Fibroblast of lung (primary cell): ENCODE measurements around the gene MAPKAPK2. TPM values are rescaled to one million over a fixed set of nuclear protein-coding genes. Genes with fewer than 3 reads are reported as not detected.

Source experiments
- DNase-seq, 2 donors: peaks; one replicate each; pipeline versions ENCODE4 v3.0.0 to v3.0.0-alpha.2; 2010; ENCODE audit warnings: low read depth in 2 of 2
- H2AFZ ChIP-seq: 2 replicates; pipeline ENCODE4 v1.5.1; 2012; ENCODE audit warnings: low read length, control low read depth, inconsistent platforms
- H3K27ac ChIP-seq: 2 replicates; pipeline ENCODE4 v1.5.1; 2011; ENCODE audit warnings: low read length, control low read depth; ENCODE audit not compliant: insufficient read depth
- H3K27me3 ChIP-seq: 2 replicates; pipeline ENCODE4 v1.5.1; 2011; ENCODE audit warnings: mild to moderate bottlenecking, low read length; ENCODE audit not compliant: control insufficient read depth, insufficient read depth
- H3K36me3 ChIP-seq: 2 replicates; pipeline ENCODE4 v1.5.1; 2011; ENCODE audit warnings: low read length; ENCODE audit not compliant: control insufficient read depth, insufficient read depth
- H3K4me1 ChIP-seq: 2 replicates; pipeline ENCODE4 v1.5.1; 2011; ENCODE audit warnings: low read length; ENCODE audit not compliant: control insufficient read depth, insufficient read depth; ENCODE audit errors: extremely low read depth
- H3K4me2 ChIP-seq: 2 replicates; pipeline ENCODE4 v1.5.1; 2011; ENCODE audit warnings: low read length, control low read depth; ENCODE audit not compliant: insufficient read depth; ENCODE audit errors: extremely low read depth
- H3K4me3 ChIP-seq, 4 experiments: fragments of 200-600 bp in 1 of 4; sonication (generic) in 1 of 4; replicated peaks in 1 of 4; 2 replicates each; pipeline ENCODE4 v1.5.1; 2011 to 2016; ENCODE audit warnings: low read length in 4 of 4, low read depth in 3 of 4, mild to moderate bottlenecking in 3 of 4, control low read depth in 2 of 4, inconsistent platforms in 1 of 4, mixed read lengths in 1 of 4; ENCODE audit not compliant: insufficient read depth in 1 of 4; ENCODE audit errors: control extremely low read depth in 1 of 4
- H3K79me2 ChIP-seq: 2 replicates; pipeline ENCODE4 v1.5.1; 2012; ENCODE audit warnings: mild to moderate bottlenecking, low read length, inconsistent platforms; ENCODE audit not compliant: control insufficient read depth, insufficient read depth
- H3K9ac ChIP-seq: 2 replicates; pipeline ENCODE4 v1.5.1; 2011; ENCODE audit warnings: mild to moderate bottlenecking, low read length, control low read depth; ENCODE audit not compliant: insufficient read depth
- H3K9me3 ChIP-seq: 2 replicates; pipeline ENCODE4 v1.5.1; 2012; ENCODE audit warnings: low read depth, low read length; ENCODE audit not compliant: control insufficient read depth, insufficient read depth
- H4K20me1 ChIP-seq: 2 replicates; pipeline ENCODE4 v1.5.1; 2011; ENCODE audit warnings: low read length; ENCODE audit not compliant: control insufficient read depth, insufficient read depth; ENCODE audit errors: extremely low read depth
- CTCF ChIP-seq, 2 donors: IDR thresholded peaks in 1 of 2; conservative IDR thresholded peaks in 1 of 2; 1 replicate in 1 of 2; 2 replicates in 1 of 2; pipeline ENCODE4 v1.5.1; 2011 to 2012; ENCODE audit warnings: low read length in 2 of 2, control low read depth in 1 of 2, inconsistent platforms in 1 of 2, low read depth in 1 of 2, mild to moderate bottlenecking in 1 of 2
- EZH2 ChIP-seq: IDR thresholded peaks from 2 replicates; pipeline ENCODE4 v1.5.1; 2012; ENCODE audit warnings: low read length, control low read depth, mild to moderate bottlenecking; ENCODE audit errors: missing control alignments
- polyA plus RNA-seq, 2 donors: library from polyadenylated mRNA; depleted of rRNA in 1 of 2; stranded (reverse) in 1 of 2; unstranded in 1 of 2; fragments of >200 nt; gene quantifications; 2 replicates each; pipeline ENCODE4 v1.2.1, GENCODE V29; 2011 to 2012; ENCODE audit warnings: missing spikeins in 1 of 2
- total RNA-seq: library from RNA; depleted of rRNA; stranded (reverse); fragments of >200 nt; gene quantifications from 2 replicates; pipeline ENCODE4 v1.2.1, GENCODE V29; 2014

The MAPKAPK2 gene
- total and polyA plus RNA-seq, 2 donors (not counting 1 experiment from before 2014, with no cell fraction given): 51.9 to 85.7 TPM

- Histone ChIP-seq H3K4me1 (peaks cover 22% of the 10 kb centered on the region), H3K9me3 (no peaks in the 10 kb centered on the region), H4K20me1 (no peaks in the 10 kb centered on the region), H3K79me2 (peaks cover 82% of the 10 kb centered on the region), H3K27me3 (no peaks in the 10 kb centered on the region), H3K9ac (no peak overlapping the region), H3K36me3 (no peaks in the 10 kb centered on the region), H3K27ac (no peak overlapping the region), H3K4me3 (no peak overlapping the region), H3K4me2 (no peak overlapping the region), H2AFZ (no peak overlapping the region)
- no peak for DNase-seq
- TF ChIP-seq EZH2 (no peak), CTCF (conservative IDR thresholded peaks at IDR 0.05 in 1 of 2, IDR thresholded peaks at IDR 0.05 in 1 of 2; ENCODE audit: low read depth in 1 of 2, low read length in 2 of 2) (no peak)
Observed at GRCh38 chr1:206719169-206719839, 34.6 kb downstream of the MAPKAPK2 start.

DNA sequence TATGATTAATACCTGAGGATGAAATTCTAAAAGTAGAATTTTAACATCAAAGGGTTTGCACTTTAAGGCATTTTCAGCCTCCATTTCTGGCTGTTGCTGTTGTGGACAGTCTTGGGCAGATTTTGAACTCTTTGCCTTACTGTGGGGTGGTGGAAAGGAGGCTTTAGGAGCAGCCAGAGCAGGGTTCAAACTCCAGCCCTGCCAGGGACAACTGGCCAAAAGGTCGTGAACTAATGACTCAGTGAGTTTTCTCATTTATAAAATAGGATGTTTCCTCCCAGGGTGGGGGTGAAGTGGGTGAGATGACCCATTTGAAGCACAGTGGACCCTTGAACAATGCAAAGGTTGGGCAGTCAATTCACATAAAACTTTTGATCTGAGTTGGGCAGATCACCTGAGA, 36.7 kb downstream of the MAPKAPK2 start:
- Histone ChIP-seq H3K9ac (no peak overlapping the region), H3K4me1 (peaks cover 17% of the 10 kb centered on the region), H4K20me1 (peaks cover 2% of the 10 kb centered on the region), H3K9me3 (no peaks in the 10 kb centered on the region), H3K36me3 (no peaks in the 10 kb centered on the region), H2AFZ (no peak overlapping the region), H3K79me2 (peaks cover 78% of the 10 kb centered on the region), H3K4me3 (no peak overlapping the region), H3K27me3 (no peaks in the 10 kb centered on the region), H3K4me2 (no peak overlapping the region), H3K27ac (no peak overlapping the region)
- no peak for TF ChIP-seq EZH2
- TF ChIP-seq CTCF (conservative IDR thresholded peaks at IDR 0.05 in 1 of 2, IDR thresholded peaks at IDR 0.05 in 1 of 2; ENCODE audit: low read depth in 1 of 2, low read length in 2 of 2): no peak
- DNase-seq: no peak

GRCh38 chr1:206722751-206723461, 38.2 kb downstream of the MAPKAPK2 start:
- no peak overlapping the region for H3K4me3 ChIP-seq
- H3K9ac ChIP-seq: no peak overlapping the region
- TF ChIP-seq EZH2 (no peak), CTCF (conservative IDR thresholded peaks at IDR 0.05 in 1 of 2, IDR thresholded peaks at IDR 0.05 in 1 of 2; ENCODE audit: low read depth in 1 of 2, low read length in 2 of 2) (no peak)
- H3K36me3 ChIP-seq: no peaks in the 10 kb centered on the region
- peak overlapping the region; percentile 55 for H3K27ac ChIP-seq
- H4K20me1 ChIP-seq: peaks cover 7% of the 10 kb centered on the region
- H3K4me2 ChIP-seq: no peak overlapping the region
- DNase-seq: peak; percentile 45 to 78
- H3K4me1 ChIP-seq: peaks cover 13% of the 10 kb centered on the region
- no peaks in the 10 kb centered on the region for H3K27me3 ChIP-seq
- H3K9me3 ChIP-seq: no peaks in the 10 kb centered on the region
- H3K79me2 ChIP-seq: peaks cover 78% of the 10 kb centered on the region
- no peak overlapping the region for H2AFZ ChIP-seq
